ENCODE data around the gene CPED1. TPM values are rescaled to one million over a fixed set of nuclear protein-coding genes. Genes with fewer than 3 reads are reported as not detected.

Gene CPED1
- total RNA-seq, 2 experiments from 2014 or later: not detected

DNA sequence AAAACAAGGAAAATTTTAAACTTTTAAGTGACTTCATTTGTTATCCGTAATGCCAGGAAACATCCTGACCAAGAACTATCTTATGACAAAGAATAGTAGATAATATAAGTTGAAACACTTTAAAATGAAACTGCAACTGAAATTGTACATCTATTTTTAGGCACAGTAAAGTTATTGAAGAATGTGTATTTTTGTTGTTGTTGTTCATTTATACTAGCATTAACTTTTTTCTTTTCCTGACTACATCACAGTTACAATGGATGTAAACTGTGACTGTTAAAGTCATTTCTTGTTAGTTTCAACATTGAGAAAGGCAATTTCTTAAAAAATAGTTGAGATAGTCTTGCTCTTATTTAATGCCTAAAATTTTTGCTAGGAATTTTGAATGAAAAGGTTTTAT is 2.6 kb downstream of the CPED1 start:
- DNase-seq (ENCODE audit: low spot score): no peak
- TF ChIP-seq, protein P1, sequence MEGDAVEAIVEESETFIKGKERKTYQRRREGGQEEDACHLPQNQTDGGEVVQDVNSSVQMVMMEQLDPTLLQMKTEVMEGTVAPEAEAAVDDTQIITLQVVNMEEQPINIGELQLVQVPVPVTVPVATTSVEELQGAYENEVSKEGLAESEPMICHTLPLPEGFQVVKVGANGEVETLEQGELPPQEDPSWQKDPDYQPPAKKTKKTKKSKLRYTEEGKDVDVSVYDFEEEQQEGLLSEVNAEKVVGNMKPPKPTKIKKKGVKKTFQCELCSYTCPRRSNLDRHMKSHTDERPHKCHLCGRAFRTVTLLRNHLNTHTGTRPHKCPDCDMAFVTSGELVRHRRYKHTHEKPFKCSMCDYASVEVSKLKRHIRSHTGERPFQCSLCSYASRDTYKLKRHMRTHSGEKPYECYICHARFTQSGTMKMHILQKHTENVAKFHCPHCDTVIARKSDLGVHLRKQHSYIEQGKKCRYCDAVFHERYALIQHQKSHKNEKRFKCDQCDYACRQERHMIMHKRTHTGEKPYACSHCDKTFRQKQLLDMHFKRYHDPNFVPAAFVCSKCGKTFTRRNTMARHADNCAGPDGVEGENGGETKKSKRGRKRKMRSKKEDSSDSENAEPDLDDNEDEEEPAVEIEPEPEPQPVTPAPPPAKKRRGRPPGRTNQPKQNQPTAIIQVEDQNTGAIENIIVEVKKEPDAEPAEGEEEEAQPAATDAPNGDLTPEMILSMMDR (conservative IDR thresholded peaks at IDR 0.05; ENCODE audit: low read length): no peak
- TF ChIP-seq EZH2phosphoT487 (IDR thresholded peaks at IDR 0.05; ENCODE audit: borderline replicate concordance, low read depth, low read length): no peak
- Histone ChIP-seq H3K9me2 (ENCODE audit: insufficient read depth, low read length) (no peaks in the 10 kb centered on the region), H3K36me3 (ENCODE audit: insufficient read depth, low read length) (no peaks in the 10 kb centered on the region), H4K20me1 (ENCODE audit: insufficient read depth, low read length) (no peaks in the 10 kb centered on the region), H3K4me2 (ENCODE audit: low read length) (no peak overlapping the region), H3K27ac (ENCODE audit: low read depth, low read length, poor library complexity, severe bottlenecking) (no peak overlapping the region), H3K79me2 (ENCODE audit: insufficient read depth, low read depth, low read length) (no peaks in the 10 kb centered on the region), H3K4me3 (ENCODE audit: low read depth, low read length, poor library complexity, severe bottlenecking) (no peak overlapping the region), H3K4me1 (ENCODE audit: insufficient read depth, low read length, poor library complexity, severe bottlenecking) (peaks cover 7% of the 10 kb centered on the region), H2AFZ (ENCODE audit: low read length) (no peak overlapping the region), H3K9me3 (ENCODE audit: low read length) (no peaks in the 10 kb centered on the region)
- POLR2A ChIA-PET: interaction anchor here (1.4 kb wide), 1 partner anchor 113 kb away, joined by 3 read pairs; no protein-coding TSS in a partner anchor
- no TSS peak for BruUV-seq (replicated peaks)
- CTCF ChIA-PET (ENCODE audit: unreplicated experiment): no interaction called here
- intact Hi-C loops (cut with micrococcal nuclease; ENCODE audit: unreplicated experiment): no loop called here

DNA sequence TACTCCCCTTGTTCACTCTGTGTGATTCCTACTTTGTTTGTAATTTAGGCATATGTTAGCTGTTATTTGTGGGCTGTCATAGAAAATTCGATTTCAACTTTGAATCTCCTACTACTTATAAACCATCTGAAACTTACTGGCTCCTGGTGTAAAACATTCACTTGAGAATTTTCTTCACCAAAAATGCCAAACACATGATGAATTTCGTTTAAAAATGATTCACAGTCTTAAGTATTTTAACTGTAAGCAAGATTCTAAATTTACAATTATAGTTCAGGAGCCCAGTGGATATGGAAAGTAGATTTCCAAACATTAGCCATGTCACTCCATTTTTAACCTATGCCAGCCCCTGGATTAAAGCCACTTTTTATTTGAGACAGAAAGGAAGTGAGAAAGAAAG is 3.1 kb downstream of the CPED1 start:
- ChIA-PET CTCF (ENCODE audit: unreplicated experiment) (no interaction called here), POLR2A (interaction anchor here (1.4 kb wide), 1 partner anchor 113 kb away, joined by 3 read pairs; no protein-coding TSS in a partner anchor)
- no peak overlapping the region for H3K4me2 ChIP-seq (ENCODE audit: low read length)
- no peaks in the 10 kb centered on the region for H3K9me2 ChIP-seq (ENCODE audit: insufficient read depth, low read length)
- DNase-seq (ENCODE audit: low spot score): no peak
- TF ChIP-seq, protein P1 (conservative IDR thresholded peaks at IDR 0.05; ENCODE audit: low read length): no peak
- TF ChIP-seq EZH2phosphoT487 (IDR thresholded peaks at IDR 0.05; ENCODE audit: borderline replicate concordance, low read depth, low read length): no peak
- no peaks in the 10 kb centered on the region for H3K36me3 ChIP-seq (ENCODE audit: insufficient read depth, low read length)
- H3K9me3 ChIP-seq (ENCODE audit: low read length): no peaks in the 10 kb centered on the region
- BruUV-seq (replicated peaks): no TSS peak
- no peak overlapping the region for H2AFZ ChIP-seq (ENCODE audit: low read length)
- H3K79me2 ChIP-seq (ENCODE audit: insufficient read depth, low read depth, low read length): no peaks in the 10 kb centered on the region
- peaks cover 7% of the 10 kb centered on the region for H3K4me1 ChIP-seq (ENCODE audit: insufficient read depth, low read length, poor library complexity, severe bottlenecking)
- H3K27ac ChIP-seq (ENCODE audit: low read depth, low read length, poor library complexity, severe bottlenecking): no peak overlapping the region
- intact Hi-C loops (cut with micrococcal nuclease; ENCODE audit: unreplicated experiment): no loop called here
- H4K20me1 ChIP-seq (ENCODE audit: insufficient read depth, low read length): no peaks in the 10 kb centered on the region
- H3K4me3 ChIP-seq (ENCODE audit: low read depth, low read length, poor library complexity, severe bottlenecking): no peak overlapping the region

DNA sequence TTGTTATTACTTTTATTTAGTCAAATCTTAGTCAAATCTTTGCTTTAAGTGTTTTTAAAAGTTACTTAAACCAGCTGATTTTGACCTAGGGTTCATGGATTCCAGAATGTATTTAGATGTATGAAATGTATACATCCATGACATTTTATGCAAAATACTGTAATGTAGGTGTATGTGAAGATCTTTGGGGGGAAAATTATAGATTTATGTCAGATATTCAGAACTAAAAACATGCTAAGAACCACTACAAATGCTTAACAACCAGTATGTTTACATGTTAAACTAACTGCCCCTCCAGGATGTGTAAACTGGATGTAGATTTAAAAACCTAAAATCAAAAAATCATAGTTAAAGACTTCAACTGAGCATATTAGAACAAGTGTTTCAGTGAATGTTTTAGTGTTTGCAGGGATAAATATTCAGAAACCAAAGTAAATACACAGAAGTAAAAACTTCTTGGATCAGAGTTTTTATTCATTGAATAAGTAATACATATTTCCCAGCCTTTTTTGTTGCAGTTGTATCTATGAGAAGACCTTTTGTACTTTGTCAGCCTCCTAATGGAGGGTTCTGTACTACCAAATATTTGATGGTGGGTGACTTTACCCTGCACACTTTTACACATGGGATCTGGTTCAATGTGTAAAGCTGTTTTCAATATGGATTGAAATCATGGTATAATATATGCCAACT is 3.9 kb downstream of the CPED1 start:
- TF ChIP-seq, protein P1 (conservative IDR thresholded peaks at IDR 0.05; ENCODE audit: low read length): no peak
- no peak for TF ChIP-seq EZH2phosphoT487 (IDR thresholded peaks at IDR 0.05; ENCODE audit: borderline replicate concordance, low read depth, low read length)
- CTCF ChIA-PET (ENCODE audit: unreplicated experiment): no interaction called here

More for the DNA sequence above, 3.9 kb downstream of the CPED1 start:
- Histone ChIP-seq H3K9me3 (ENCODE audit: low read length) (no peaks in the 10 kb centered on the region), H3K4me2 (ENCODE audit: low read length) (no peak overlapping the region), H3K9me2 (ENCODE audit: insufficient read depth, low read length) (no peaks in the 10 kb centered on the region), H4K20me1 (ENCODE audit: insufficient read depth, low read length) (no peaks in the 10 kb centered on the region), H3K4me1 (ENCODE audit: insufficient read depth, low read length, poor library complexity, severe bottlenecking) (peaks cover 7% of the 10 kb centered on the region), H2AFZ (ENCODE audit: low read length) (no peak overlapping the region), H3K27ac (ENCODE audit: low read depth, low read length, poor library complexity, severe bottlenecking) (no peak overlapping the region), H3K4me3 (ENCODE audit: low read depth, low read length, poor library complexity, severe bottlenecking) (no peak overlapping the region), H3K36me3 (ENCODE audit: insufficient read depth, low read length) (no peaks in the 10 kb centered on the region), H3K79me2 (ENCODE audit: insufficient read depth, low read depth, low read length) (no peaks in the 10 kb centered on the region)
- no peak for DNase-seq (ENCODE audit: low spot score)
- intact Hi-C loops (cut with micrococcal nuclease; ENCODE audit: unreplicated experiment): no loop called here
- BruUV-seq (replicated peaks): no TSS peak
- POLR2A ChIA-PET: interaction anchor here (0.7 to 1.4 kb wide), 2 partner anchors 112 to 151 kb away, joined by 3 read pairs; no protein-coding TSS in a partner anchor

All from OCI-LY7 (cell line).